DMS79 (cell line): ENCODE measurements around the gene IGSF21.

Experiments used
- DNase-seq: peaks from one replicate; lab custom pipeline; 2025; lab: John Stamatoyannopoulos, UW

Gene IGSF21

GRCh38 chr1:18107369-18108298 lies at the start of gene IGSF21:
IGSF21 (plus strand) TSS chr1:18107798; CDS start chr1:18108129, 331 bp downstream.
- DNase-seq = peak; percentile 57

GRCh38 chr1:18058206-18058921 lies 49.2 kb upstream of the IGSF21 start:
- no peak for DNase-seq

- DNase-seq = no peak
Observed at GRCh38 chr1:18058981-18059605, 48.5 kb upstream of the IGSF21 start.

GRCh38 chr1:18060366-18060765 lies 47.2 kb upstream of the IGSF21 start:
- DNase-seq = no peak

GRCh38 chr1:18062185-18062584 lies 45.4 kb upstream of the IGSF21 start:
- no peak for DNase-seq

GRCh38 chr1:18064534-18064933 lies 43.1 kb upstream of the IGSF21 start:
- DNase-seq = no peak

GRCh38 chr1:18066576-18066975 lies 41.0 kb upstream of the IGSF21 start:
- no peak for DNase-seq

- DNase-seq = no peak
Observed at GRCh38 chr1:18069903-18070302, 37.7 kb upstream of the IGSF21 start.

GRCh38 chr1:18072066-18072465 lies 35.5 kb upstream of the IGSF21 start:
- no peak for DNase-seq

GRCh38 chr1:18073066-18073642 lies 34.4 kb upstream of the IGSF21 start:
- DNase-seq = no peak

GRCh38 chr1:18077657-18078215 lies 29.9 kb upstream of the IGSF21 start:
- peak; percentile 82 for DNase-seq

- peak; percentile 37 for DNase-seq
Observed at GRCh38 chr1:18079941-18080735, 27.5 kb upstream of the IGSF21 start.

GRCh38 chr1:18085387-18086074 lies 22.1 kb upstream of the IGSF21 start:
- DNase-seq = no peak

GRCh38 chr1:18088077-18088594 lies 19.5 kb upstream of the IGSF21 start:
- DNase-seq = no peak

- DNase-seq = no peak
Observed at GRCh38 chr1:18089488-18089887, 18.1 kb upstream of the IGSF21 start.

GRCh38 chr1:18090636-18091035 lies 17.0 kb upstream of the IGSF21 start:
- DNase-seq = no peak

GRCh38 chr1:18091660-18092446 lies 15.7 kb upstream of the IGSF21 start:
- DNase-seq = no peak

GRCh38 chr1:18093193-18093592 lies 14.4 kb upstream of the IGSF21 start:
- DNase-seq = no peak

- DNase-seq = no peak
Observed at GRCh38 chr1:18093646-18094045, 14.0 kb upstream of the IGSF21 start.
